Effector memory CD8-positive, alpha-beta T cell (primary cell): ENCODE results near the gene FSIP1.
A peak's percentile ranks its signal among the peaks of the same experiment; 100 is the strongest.

Experiments
- ATAC-seq: fragments of 150-1000 bp; cut with Tn5 transposase; replicated peaks from 2 replicates; pipeline ENCODE4 v1.10.0; 2021; ENCODE audit warnings: mild to moderate bottlenecking, moderate library complexity
- DNase-seq, 3 experiments: peaks; one replicate each; pipeline ENCODE4 v3.0.0; 2021
- H3K27ac Mint-ChIP-seq, 2 donors: one replicate each; pipeline ENCODE4 v1.8.0; 2022; ENCODE audit warnings: mild to moderate bottlenecking in 2 of 2, mixed read lengths in 2 of 2, moderate library complexity in 2 of 2
- H3K27me3 Mint-ChIP-seq, 2 donors: one replicate each; pipeline ENCODE4 v1.8.0; 2022; ENCODE audit warnings: mixed read lengths in 2 of 2
- H3K36me3 Mint-ChIP-seq: one replicate; pipeline ENCODE4 v1.8.0; 2022; ENCODE audit warnings: mild to moderate bottlenecking, moderate library complexity, mixed read lengths; ENCODE audit not compliant: insufficient read depth
- H3K4me1 Mint-ChIP-seq, 2 donors: one replicate each; pipeline ENCODE4 v1.8.0; 2022; ENCODE audit warnings: low read depth in 2 of 2, mixed read lengths in 2 of 2
- H3K4me3 Mint-ChIP-seq, 2 donors: one replicate each; pipeline ENCODE4 v1.8.0; 2022; ENCODE audit warnings: mild to moderate bottlenecking in 2 of 2, mixed read lengths in 2 of 2, moderate library complexity in 2 of 2
- H3K9me3 Mint-ChIP-seq, 2 donors: one replicate each; pipeline ENCODE4 v1.8.0; 2022; ENCODE audit warnings: mixed read lengths in 2 of 2

FSIP1 gene

DNA sequence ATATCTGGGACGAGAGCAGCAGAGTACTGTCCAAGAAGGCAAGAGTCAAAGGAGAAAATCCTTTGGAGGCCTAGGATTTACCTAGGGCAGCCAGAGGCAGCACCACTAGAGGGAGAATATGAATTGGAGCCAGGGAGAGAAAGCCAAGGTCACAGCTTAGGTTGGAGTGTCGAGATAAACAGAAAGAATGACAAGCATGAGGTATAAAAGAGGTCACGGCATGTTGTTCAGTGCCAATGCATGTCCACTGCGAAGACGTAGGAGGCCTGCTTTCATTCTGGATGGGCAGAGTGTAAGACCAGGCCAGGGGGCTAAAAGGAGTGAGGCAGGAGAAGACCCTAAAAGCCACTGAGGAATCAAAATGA lies 154.5 kb downstream of the FSIP1 start:
- Mint-ChIP-seq H3K27ac (peak overlapping the region; percentile 98 to 100), H3K27me3 (no peaks in the 10 kb centered on the region), H3K36me3 (peaks cover 26% of the 10 kb centered on the region), H3K9me3 (peaks cover 3 to 19% of the 10 kb centered on the region in 2 donors), H3K4me3 (peak overlapping the region; percentile 85 to 89), H3K4me1 (peaks cover 77 to 81% of the 10 kb centered on the region in 2 donors)
- no peak for DNase-seq
- no peak for ATAC-seq

DNA sequence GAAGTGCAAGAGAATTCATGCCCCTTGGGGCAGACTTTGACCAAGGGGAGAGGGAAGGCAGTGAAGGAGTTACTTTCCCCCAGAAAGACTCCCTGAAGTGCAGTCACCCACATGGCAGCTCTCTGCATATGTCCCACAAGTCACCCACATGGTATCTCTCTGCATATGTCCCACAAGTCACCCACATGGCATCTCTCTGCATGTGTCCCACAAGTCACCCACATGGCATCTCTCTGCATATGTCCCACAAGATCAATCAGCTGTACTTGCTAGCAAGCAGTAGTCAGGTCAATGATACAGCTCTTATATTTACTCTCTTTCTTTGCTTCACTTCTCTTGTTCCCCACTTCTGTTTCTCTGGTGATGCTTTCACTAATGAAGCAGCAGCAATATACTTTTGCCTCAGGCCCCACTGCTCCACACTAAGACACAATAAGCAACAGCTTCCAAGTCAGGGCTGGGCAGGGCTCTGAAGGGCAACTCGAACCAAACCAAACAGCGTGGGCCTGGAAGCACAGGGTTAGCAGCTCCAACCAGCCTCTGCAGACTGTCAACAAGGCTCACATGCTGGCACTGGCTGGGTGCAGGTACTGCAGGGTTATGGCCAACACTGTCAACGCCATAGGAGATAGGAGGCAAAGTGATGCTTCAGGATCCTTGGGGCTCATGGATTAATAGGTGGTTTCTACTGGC lies 155.0 kb downstream of the FSIP1 start:
- ATAC-seq (no peak), DNase-seq (no peak)
- peaks cover 3 to 24% of the 10 kb centered on the region in 2 donors for H3K9me3 Mint-ChIP-seq
- peak overlapping the region; percentile 85 to 89 for H3K4me3 Mint-ChIP-seq
- peaks cover 82 to 87% of the 10 kb centered on the region in 2 donors for H3K4me1 Mint-ChIP-seq
- peaks cover 26% of the 10 kb centered on the region for H3K36me3 Mint-ChIP-seq
- peak overlapping the region; percentile 98 to 100 for H3K27ac Mint-ChIP-seq
- no peaks in the 10 kb centered on the region for H3K27me3 Mint-ChIP-seq

DNA sequence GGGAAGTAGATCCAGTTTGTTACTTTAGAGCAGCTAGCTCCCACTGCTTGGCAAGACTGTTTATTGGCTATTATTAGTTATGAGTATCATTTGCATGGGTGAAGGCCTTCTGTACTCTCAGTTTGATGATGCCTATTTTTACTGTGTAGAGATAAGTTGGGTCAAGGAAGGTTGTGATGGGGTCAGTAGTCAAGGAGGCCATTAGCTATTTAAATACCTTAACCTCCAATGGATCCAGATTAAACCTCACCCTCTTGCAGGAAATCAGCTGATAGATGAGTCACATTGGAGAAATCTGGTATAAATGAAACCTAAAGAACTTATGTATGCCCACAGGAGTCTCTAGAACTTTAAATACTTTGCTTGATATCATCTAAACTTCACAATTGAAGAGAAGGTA lies 156.8 kb downstream of the FSIP1 start:
- H3K9me3 Mint-ChIP-seq: peaks cover 4 to 17% of the 10 kb centered on the region in 2 donors
- H3K27me3 Mint-ChIP-seq: no peaks in the 10 kb centered on the region
- DNase-seq (no peak), ATAC-seq (no peak)
- peaks cover 86 to 95% of the 10 kb centered on the region in 2 donors for H3K4me1 Mint-ChIP-seq
- peak overlapping the region; percentile 85 to 89 for H3K4me3 Mint-ChIP-seq
- H3K36me3 Mint-ChIP-seq: peaks cover 26% of the 10 kb centered on the region
- H3K27ac Mint-ChIP-seq: peak overlapping the region; percentile 100

DNA sequence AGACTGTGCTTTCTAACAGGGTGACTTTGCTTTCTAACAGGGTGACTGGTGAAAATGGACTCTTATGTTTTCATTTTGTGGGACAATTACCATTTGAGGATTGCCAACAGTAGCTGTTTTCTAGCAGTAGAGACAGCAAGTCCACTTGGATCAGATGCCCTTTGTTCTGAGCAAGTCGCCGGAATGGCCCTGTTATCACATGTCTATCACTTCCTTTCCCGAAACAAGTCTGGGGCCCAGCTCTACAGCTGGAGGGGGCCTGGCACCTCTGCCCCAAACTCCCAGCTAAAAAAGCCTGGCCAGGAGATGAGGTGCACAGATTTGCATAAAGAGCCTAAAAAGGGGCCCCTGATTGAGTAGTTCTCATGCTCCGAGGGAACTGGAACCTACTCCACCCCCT lies 157.2 kb downstream of the FSIP1 start:
- Mint-ChIP-seq H3K27me3 (no peaks in the 10 kb centered on the region), H3K4me3 (peak overlapping the region; percentile 85 to 89), H3K9me3 (peaks cover 4 to 17% of the 10 kb centered on the region in 2 donors), H3K36me3 (peaks cover 26% of the 10 kb centered on the region), H3K27ac (peak overlapping the region; percentile 100), H3K4me1 (peaks cover 83 to 92% of the 10 kb centered on the region in 2 donors)
- DNase-seq (no peak), ATAC-seq (no peak)

DNA sequence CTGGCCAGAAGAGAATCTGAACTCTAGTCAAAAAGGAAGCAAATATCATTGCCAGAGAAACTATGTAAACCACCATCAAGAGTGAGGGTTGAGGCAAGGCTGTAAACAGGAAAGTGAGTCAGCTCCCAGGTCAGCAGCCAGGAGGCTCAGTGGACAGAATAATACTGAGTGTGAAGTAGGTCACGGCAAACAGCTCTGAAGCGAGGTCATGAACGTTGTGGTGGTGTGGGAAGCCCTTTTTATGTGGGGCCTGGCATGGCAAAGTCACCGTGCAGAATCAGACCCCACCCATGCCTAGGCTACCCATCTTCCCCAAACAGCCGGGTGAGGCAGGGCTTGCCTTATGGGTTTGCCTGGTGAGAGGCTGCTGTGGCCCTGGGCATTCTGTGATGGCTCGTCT lies 157.8 kb downstream of the FSIP1 start:
- Mint-ChIP-seq H3K4me1 (peaks cover 77 to 89% of the 10 kb centered on the region in 2 donors), H3K36me3 (peaks cover 26% of the 10 kb centered on the region), H3K4me3 (peak overlapping the region; percentile 85 to 89), H3K9me3 (peaks cover 4 to 17% of the 10 kb centered on the region in 2 donors), H3K27ac (peak overlapping the region; percentile 100), H3K27me3 (no peaks in the 10 kb centered on the region)
- DNase-seq (peak; percentile 78 to 79 (median 79)), ATAC-seq (peak; percentile 65)

DNA sequence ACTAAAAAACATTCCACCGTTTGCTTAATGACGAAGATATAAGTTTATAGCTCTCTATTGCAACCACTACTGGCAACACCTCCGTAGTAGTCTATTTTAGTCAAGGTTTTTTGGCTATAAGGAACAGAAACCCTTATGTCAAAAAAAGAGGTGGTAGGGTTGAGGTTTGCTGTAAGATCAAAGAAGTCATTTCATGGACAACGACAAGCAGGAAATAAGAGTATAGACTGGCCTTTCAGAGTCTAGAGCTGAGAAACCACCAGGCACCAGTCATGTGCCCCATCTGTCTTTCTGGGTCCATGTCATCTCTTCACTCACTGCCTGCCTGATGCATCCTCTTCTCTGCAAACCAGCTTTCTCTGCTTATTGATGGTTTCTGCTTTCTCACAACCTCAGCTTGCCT lies 159.1 kb downstream of the FSIP1 start:
- Mint-ChIP-seq H3K27me3 (no peaks in the 10 kb centered on the region), H3K4me1 (peaks cover 65 to 77% of the 10 kb centered on the region in 2 donors)

DNA sequence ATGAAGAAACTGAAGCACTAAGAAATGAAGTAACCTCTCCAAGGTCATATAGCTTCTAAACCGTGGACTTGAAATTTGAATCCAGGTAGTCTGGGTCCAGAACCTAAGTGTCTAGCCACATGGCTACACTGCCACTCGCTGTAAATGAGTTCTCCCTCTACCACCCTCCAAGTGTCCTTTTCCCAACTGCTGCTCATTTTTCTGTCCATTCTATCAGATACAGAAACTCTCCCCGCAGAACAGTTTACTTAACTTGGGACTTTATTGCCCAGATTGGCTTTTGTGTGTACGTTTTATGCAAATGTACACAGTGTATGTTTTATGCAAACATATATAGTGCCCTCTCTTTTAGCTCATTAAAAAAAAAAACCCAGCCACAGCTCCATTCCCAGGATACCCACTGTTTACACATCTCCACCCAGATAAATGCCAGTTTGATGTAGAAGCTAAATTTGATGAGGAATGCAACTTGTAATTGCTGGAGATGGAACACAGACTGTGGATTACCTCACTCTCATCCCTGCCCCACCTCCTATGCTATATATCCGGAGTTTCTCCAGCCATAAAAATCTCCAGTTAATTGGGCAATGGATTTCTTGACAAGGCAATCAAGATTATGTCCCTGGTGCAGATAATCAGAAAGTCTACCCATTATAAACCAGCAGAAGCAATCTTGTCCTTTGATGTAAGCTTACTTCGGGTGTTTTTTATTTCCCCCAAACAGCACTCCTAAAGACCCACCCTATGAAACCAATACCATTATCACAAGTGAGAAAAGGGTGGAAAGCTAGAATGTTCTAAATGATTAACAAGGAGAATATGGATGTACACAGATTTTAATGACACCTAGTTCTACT lies 159.8 kb downstream of the FSIP1 start:
- DNase-seq (no peak), ATAC-seq (no peak)
- Mint-ChIP-seq H3K9me3 (peaks cover 4 to 17% of the 10 kb centered on the region in 2 donors), H3K4me3 (peak overlapping the region; percentile 85 to 89), H3K4me1 (peaks cover 59 to 71% of the 10 kb centered on the region in 2 donors), H3K27ac (peak overlapping the region; percentile 100), H3K36me3 (peaks cover 17% of the 10 kb centered on the region), H3K27me3 (no peaks in the 10 kb centered on the region)

More for the DNA sequence above, 159.1 kb downstream of the FSIP1 start:
- DNase-seq: peak; percentile 62 to 64 (median 63)
- peak overlapping the region; percentile 85 to 89 for H3K4me3 Mint-ChIP-seq
- peaks cover 4 to 17% of the 10 kb centered on the region in 2 donors for H3K9me3 Mint-ChIP-seq
- H3K36me3 Mint-ChIP-seq: peaks cover 18% of the 10 kb centered on the region
- ATAC-seq: peak; percentile 74
- H3K27ac Mint-ChIP-seq: peak overlapping the region; percentile 100

DNA sequence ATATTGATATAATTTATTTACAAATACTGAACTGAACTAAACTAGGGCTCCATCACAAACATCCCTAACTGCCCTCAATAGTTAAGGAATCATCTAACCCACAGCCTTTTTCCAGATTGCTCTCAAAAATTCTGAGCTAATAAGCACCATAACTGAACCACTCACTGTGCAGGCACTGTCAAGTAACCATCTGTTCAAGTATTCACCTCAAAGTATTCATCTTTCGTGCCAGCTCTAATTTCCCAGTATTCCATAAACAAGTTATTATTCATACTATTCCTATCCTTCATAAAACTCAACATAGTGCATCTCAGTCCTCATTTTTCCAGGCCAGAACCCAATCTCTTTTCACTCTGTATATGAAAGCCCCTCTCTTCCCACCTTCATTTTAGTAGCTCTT lies 160.7 kb downstream of the FSIP1 start:
- Mint-ChIP-seq H3K36me3 (peaks cover 17% of the 10 kb centered on the region), H3K4me1 (peaks cover 53 to 62% of the 10 kb centered on the region in 2 donors), H3K27ac (peak overlapping the region; percentile 100), H3K27me3 (no peaks in the 10 kb centered on the region), H3K4me3 (peak overlapping the region in 1 of 2 donors; percentile 85), H3K9me3 (peaks cover 4 to 17% of the 10 kb centered on the region in 2 donors)
- ATAC-seq (no peak), DNase-seq (no peak)

DNA sequence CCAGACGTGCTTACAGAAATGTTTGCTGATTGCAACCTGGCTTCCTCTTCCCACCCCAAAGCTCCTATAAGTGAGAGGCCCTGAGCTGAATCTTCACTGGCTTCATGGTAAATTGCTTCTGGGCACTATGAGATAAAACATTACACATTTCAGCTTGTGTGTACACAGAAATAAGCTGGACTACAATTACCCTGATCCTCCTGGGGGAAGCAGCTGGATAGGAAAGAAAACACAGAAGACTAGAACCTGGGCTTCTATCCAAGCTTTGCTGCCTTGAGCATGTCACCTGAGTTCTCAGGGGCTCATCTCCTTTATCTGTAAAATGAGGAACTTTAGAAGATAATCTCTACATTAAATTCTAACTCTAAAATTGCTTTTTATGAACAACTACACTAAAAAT lies 161.4 kb downstream of the FSIP1 start:
- peaks cover 7 to 24% of the 10 kb centered on the region in 2 donors for H3K9me3 Mint-ChIP-seq
- H3K4me1 Mint-ChIP-seq: peaks cover 46 to 61% of the 10 kb centered on the region in 2 donors
- no peak for ATAC-seq
- peaks cover 17% of the 10 kb centered on the region for H3K36me3 Mint-ChIP-seq
- H3K4me3 Mint-ChIP-seq: no peak overlapping the region
- DNase-seq: no peak
- H3K27me3 Mint-ChIP-seq: no peaks in the 10 kb centered on the region
- H3K27ac Mint-ChIP-seq: peak overlapping the region; percentile 100

DNA sequence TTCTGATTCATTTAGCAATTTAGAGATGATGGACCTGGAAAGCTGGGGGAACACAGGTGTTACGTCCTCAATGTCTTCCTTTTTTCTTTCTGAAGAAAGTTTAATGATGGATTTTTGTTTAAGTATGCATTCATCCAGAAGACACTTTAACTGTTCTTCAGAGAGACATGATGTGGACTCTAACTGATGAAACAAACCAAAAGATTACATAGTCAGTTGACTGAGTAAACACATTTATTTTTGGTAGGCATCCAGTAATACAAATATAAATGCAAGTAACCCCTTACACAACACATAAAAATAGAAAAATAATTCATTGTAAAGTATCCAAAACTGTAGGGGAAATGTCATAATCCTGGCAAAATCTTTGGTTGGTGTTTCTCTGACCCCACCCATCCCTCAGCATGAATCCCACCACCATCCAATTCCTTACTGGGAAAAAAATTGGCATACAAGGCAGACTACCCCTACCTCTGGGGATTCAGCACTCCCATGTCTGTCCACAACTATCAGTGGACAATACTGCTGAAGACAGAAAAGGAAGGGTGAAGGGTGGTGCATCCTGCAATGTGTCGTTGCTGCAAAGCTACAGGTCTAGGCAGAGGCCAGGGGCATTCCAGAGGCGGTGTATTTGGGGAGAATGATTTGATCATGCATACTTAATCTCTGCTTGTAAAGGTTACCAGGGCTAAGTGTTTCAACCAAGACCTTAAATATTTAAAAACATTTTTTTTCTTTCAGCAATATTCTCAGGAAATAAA lies 164.4 kb downstream of the FSIP1 start:
- Mint-ChIP-seq H3K27ac (no peak overlapping the region), H3K27me3 (no peaks in the 10 kb centered on the region), H3K36me3 (no peaks in the 10 kb centered on the region), H3K4me3 (no peak overlapping the region), H3K9me3 (peaks cover 8 to 13% of the 10 kb centered on the region in 2 donors), H3K4me1 (peaks cover 19 to 32% of the 10 kb centered on the region in 2 donors)
- ATAC-seq (no peak), DNase-seq (no peak)

DNA sequence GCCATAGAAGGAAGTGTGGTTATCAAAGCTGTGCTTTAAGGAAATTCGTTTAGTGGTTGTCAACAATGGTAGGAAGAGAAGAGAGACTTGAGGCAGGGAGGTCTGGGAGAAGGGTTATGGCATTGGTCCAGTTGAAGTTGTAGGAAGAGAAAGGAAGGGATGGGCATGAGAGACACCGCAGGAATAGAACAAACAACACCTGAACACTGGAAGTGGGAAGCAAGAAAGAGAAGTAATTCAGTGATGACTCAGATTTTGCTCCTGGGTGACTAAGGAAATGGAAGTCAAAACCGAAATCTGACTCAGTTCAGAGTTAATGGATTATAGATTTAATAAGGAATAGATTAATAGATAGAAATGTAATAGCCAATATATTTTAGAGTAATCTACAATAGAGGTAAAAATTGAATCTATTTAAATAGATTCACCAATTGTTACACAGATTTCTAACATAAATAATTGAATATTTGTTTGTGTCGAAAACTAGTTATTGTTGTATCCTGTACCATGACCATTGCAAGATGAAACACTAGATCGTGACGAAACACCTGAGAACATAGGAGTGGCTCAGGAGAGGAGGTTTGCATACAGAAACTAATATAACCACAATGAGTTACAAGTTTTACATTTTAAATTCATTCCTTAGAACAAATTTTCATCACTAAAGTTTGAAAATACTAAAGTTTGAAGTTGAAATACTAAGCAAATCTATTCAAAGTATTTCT lies 165.7 kb downstream of the FSIP1 start:
- H3K4me1 Mint-ChIP-seq: peaks cover 6 to 19% of the 10 kb centered on the region in 2 donors
- no peak for DNase-seq
- H3K27ac Mint-ChIP-seq: peak overlapping the region in 1 of 2 donors; percentile 30
- ATAC-seq: no peak
- peaks cover 6 to 11% of the 10 kb centered on the region in 2 donors for H3K9me3 Mint-ChIP-seq
- H3K36me3 Mint-ChIP-seq: no peaks in the 10 kb centered on the region
- no peaks in the 10 kb centered on the region for H3K27me3 Mint-ChIP-seq
- no peak overlapping the region for H3K4me3 Mint-ChIP-seq

DNA sequence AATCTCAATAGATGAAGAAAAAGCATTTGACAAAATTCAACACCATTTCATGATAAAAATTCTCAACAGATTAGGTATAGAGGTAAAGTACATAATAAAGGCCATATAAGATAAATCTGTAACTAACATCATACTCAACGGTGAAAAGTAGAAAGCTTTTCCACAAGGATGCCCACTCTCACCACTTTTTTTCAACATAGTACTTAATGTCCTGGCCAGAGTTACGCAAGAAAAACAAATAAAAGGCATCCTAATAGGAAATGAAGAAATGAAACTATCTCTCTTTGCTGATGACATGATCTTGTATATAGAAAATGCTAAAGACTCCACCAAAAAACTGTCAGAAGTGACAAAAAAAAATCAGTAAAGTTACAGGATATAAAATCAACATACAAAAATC lies 168.8 kb downstream of the FSIP1 start:
- Mint-ChIP-seq H3K27me3 (no peaks in the 10 kb centered on the region), H3K36me3 (no peaks in the 10 kb centered on the region), H3K9me3 (peaks cover 10 to 23% of the 10 kb centered on the region in 2 donors), H3K4me1 (peaks cover 5 to 9% of the 10 kb centered on the region in 2 donors), H3K4me3 (no peak overlapping the region), H3K27ac (no peak overlapping the region)
- ATAC-seq (no peak), DNase-seq (no peak)
